Stimulated activated naive CD4-positive, alpha-beta T cell treated with Interleukin-2 at 50 U/mL for 16 hours (primary cell): ENCODE data around the gene PODXL2.

Experiments used
- DNase-seq: peaks from one replicate; lab custom pipeline; 2025; lab: John Stamatoyannopoulos, UW

PODXL2 gene

GRCh38 chr3:127655641-127656040 is 26.7 kb downstream of the PODXL2 start:
- no peak for DNase-seq

GRCh38 chr3:127656906-127657305 is 27.9 kb downstream of the PODXL2 start:
- no peak for DNase-seq

DNA sequence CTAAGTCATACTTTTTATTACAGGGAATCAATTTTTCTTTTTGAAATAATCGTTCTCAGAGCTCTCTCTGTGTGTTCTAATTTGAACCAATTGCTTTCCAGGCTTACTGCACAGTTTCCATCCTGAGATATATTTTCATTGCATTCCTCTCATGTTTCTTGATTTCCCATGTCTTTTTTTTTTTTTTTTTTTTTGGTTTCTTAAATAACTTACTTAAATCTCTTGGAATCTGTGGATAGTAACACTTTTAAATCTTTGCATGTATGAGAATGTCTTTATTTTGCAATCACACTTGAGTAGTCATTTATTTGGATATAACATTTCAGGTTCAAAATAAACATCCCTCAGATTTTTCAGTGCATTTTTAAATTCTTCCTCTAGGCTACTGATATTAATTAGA is 29.2 kb downstream of the PODXL2 start:
- DNase-seq, result no peak

DNA sequence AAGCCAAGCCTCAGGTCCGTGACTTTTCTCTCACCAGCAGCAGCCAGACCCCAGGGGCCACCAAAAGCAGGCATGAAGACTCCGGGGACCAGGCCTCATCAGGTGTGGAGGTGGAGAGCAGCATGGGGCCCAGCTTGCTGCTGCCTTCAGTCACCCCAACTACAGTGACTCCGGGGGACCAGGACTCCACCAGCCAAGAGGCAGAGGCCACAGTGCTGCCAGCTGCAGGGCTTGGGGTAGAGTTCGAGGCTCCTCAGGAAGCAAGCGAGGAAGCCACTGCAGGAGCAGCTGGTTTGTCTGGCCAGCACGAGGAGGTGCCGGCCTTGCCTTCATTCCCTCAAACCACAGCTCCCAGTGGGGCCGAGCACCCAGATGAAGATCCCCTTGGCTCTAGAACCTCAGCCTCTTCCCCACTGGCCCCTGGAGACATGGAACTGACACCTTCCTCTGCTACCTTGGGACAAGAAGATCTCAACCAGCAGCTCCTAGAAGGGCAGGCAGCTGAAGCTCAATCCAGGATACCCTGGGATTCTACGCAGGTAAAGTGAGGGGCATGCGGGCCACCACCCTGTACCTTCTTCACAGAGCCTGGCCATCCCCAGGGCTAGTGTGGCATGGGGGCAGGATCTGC is 31.8 kb downstream of the PODXL2 start:
- no peak for DNase-seq

DNA sequence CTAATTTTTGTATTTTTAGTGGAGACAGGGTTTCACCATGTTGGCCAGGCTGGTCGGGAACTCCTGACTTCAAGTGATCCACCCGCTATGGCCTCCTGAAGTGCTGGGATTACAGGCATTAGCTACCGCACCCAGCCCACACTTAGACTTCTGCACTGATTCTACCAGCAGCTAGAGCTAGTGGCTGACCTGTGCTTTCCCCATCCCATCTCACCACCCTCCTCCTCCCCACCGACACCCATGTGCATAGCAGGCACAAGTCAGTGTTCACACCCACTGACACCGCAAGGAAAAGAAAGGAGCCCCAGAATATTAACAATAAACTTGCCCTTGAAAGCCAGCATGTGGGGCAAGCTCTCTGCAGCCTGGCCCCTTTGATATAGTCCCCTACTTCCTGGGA is 32.6 kb downstream of the PODXL2 start:
- no peak for DNase-seq

GRCh38 chr3:127662001-127662469 is 33.0 kb downstream of the PODXL2 start:
- no peak for DNase-seq

- DNase-seq, result no peak
Observed at GRCh38 chr3:127663151-127663550, 34.2 kb downstream of the PODXL2 start.

- no peak for DNase-seq
Observed at GRCh38 chr3:127665165-127665564, 36.2 kb downstream of the PODXL2 start.

DNA sequence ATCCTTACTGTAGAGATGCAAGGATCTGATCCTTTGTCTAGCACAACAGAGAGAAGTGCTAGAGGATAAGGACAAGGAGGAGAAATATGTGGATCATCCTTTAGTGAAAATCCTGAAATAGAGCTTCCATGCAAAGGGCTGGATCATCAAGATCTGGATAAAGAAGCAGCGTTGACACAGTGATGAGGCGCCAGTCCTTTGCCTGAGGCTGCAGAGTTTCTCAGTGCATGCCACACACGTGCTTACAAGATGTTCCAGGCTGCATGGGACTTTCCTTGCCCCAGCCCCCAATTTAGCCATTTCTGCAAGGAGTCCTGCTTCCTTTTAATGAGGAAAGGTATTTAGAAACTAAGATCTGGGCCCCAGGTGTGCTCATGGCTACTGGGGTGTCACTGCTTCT is 36.6 kb downstream of the PODXL2 start:
- no peak for DNase-seq

DNA sequence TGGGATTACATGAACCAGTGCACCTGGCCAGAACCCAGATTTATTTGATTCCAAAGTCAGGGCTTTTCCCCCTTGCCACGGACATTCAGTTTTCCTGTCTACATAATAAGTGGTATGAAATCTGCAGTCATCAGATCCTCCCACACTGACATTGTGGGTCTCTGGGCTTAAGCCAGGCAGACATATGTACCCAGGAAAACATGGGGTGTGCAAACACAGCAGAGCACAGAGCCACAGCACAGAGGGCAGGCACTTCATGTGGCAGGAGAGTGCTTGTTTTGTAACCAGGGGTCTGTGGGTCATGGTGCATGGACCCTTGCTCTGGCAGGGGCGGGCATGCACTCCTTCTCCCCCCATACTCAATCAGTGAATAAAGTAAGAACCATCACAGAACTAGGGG is 37.7 kb downstream of the PODXL2 start:
- DNase-seq, result no peak

GRCh38 chr3:127667119-127667681 is 38.2 kb downstream of the PODXL2 start:
- no peak for DNase-seq

- DNase-seq, result no peak
Observed at GRCh38 chr3:127668906-127669305, 39.9 kb downstream of the PODXL2 start.

GRCh38 chr3:127669541-127670228 is 40.7 kb downstream of the PODXL2 start:
- DNase-seq, result no peak

DNA sequence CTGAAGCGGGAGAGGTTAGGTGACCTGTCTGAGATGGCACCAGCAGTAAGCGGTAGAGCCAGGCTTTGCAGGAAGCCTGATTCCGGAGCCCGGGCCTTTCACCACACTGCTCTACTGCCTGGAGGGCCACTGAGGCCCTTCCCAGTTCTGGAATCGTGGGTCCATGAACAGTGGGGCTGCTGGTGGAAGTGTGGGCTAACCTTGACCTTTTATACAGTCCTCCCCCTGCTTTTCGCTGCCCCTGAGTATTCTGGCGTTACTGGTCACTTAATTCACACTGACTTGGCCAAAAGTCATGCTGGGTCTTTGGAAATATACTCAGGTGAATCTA is 41.2 kb downstream of the PODXL2 start:
- no peak for DNase-seq

DNA sequence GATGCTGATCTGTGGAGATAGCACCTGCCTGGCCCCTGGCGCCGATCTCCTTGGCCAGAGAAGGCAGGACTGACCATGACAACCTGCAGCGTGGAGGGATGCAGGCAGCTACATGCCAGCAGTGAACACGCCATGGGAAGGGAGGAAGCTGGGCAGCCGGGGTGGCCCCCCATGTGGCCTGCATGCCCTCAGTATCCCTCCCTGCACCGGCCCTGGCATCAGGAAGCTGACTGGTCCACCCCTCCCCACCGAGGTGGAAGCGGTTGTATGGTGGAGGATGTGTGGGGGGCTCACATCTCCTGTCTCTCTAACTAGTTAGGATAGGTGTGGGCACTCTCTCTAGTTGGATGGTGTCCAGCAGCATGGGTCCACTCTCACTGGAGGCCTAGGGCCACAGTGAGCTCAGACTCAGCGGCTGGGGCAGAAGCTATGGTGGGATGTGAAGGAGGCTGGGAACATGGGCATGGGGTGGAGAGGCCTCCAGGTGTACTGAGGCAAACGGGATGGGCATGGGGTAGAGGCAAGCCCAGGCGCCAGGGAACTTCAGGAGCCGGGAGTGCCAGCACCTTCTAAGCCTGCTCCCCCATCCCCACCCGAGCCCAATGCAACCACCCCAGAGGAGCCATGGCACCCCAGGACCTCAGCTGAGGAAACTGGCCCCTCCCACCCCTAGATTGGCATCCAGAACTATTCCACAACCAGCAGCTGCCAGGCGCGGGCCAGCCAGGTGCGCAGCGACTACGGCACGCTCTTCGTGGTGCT is 42.0 kb downstream of the PODXL2 start:
- DNase-seq, result no peak

GRCh38 chr3:127671523-127672428 is 42.8 kb downstream of the PODXL2 start:
- DNase-seq, result no peak

- DNase-seq, result peak; percentile 88
Observed at GRCh38 chr3:127672429-127673190, 43.6 kb downstream of the PODXL2 start, which contains the start of gene ABTB1. Gene ABTB1 (plus strand): TSS chr3:127672952. CDS start chr3:127673026, 74 bp downstream.

DNA sequence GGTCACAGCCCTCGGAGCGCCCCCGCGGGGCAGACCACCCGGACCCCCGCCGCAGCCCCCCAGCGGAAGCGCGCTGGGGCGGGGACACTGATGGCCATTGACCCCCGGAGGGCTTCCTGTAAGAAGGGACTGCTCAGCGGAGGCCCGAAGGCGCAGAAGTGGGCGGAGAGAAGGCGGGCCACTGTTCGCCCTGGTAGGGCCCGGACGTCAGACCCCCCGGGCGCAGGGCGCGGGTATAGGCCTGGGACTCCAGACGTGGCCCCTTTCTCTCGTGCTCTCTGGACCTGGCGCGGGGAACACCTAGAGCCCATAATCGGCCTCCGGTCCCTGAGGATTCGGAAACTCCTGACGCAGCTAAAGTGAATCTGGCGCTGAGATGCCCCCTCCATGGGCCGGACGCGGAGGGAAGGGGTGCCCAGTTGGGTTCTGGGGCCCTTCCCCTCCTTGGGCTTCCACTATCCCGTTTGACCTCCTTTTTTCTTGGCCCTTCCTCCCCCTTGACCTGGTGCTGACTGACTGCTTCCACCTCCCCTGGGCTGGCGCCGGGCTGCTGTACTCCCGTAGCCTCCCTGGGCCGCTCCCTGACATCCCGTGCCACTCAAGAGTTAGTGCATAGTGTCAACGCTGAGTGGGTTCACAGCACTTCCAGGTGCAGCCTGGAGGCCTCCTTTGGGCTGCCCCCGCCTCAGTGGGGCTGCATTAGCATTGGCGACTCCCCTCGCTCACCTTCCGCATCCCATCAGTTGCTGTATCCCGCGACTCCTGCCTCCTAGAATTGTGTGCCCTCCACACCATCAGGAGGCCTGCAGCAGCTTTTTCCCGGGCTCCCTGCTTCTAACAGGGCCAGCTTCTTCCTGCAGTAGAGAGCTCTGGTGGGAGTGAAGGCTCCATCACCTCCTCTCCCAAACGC is 44.5 kb downstream of the PODXL2 start:
- peak; percentile 30 for DNase-seq

- no peak for DNase-seq
Observed at GRCh38 chr3:127674101-127674721, 45.2 kb downstream of the PODXL2 start.
